ENCODE data around the gene GATA3.

The GATA3 gene

GRCh38 chr10:8102708-8103401, 48.4 kb downstream of the GATA3 start:
- no peak for DNase-seq

- DNase-seq = no peak
Measured at GRCh38 chr10:8103543-8103942, 49.1 kb downstream of the GATA3 start.

GRCh38 chr10:8104005-8104404, 49.5 kb downstream of the GATA3 start:
- no peak for DNase-seq

- DNase-seq = no peak
Measured at GRCh38 chr10:8104721-8105120, 50.2 kb downstream of the GATA3 start.

- no peak for DNase-seq
Measured at GRCh38 chr10:8105932-8106331, 51.4 kb downstream of the GATA3 start.

GRCh38 chr10:8112230-8112905, 57.9 kb downstream of the GATA3 start:
- DNase-seq = no peak

- no peak for DNase-seq
Measured at GRCh38 chr10:8112942-8113442, 58.5 kb downstream of the GATA3 start.

- no peak for DNase-seq
Measured at GRCh38 chr10:8113616-8114015, 59.1 kb downstream of the GATA3 start.

GRCh38 chr10:8114741-8115617, 60.5 kb downstream of the GATA3 start:
- no peak for DNase-seq

GRCh38 chr10:8115618-8115980, 61.1 kb downstream of the GATA3 start:
- DNase-seq = no peak

GRCh38 chr10:8116474-8116873, 62.0 kb downstream of the GATA3 start:
- no peak for DNase-seq

GRCh38 chr10:8116926-8117493, 62.5 kb downstream of the GATA3 start:
- DNase-seq = no peak

- DNase-seq = no peak
Measured at GRCh38 chr10:8121201-8121890, 66.9 kb downstream of the GATA3 start.

- DNase-seq = no peak
Measured at GRCh38 chr10:8122611-8123369, 68.3 kb downstream of the GATA3 start.

- DNase-seq = no peak
Measured at GRCh38 chr10:8124436-8124835, 69.9 kb downstream of the GATA3 start.
